Body of pancreas (tissue), 4 donors: ENCODE results near the gene CCDC92B. TPM values are rescaled to one million over a fixed set of nuclear protein-coding genes. Genes with fewer than 3 reads are reported as not detected.

Experiments used
- ATAC-seq: fragments of 150-250 bp; one replicate; pipeline ENCODE4 v1.9.1; 2016
- DNase-seq, 4 donors: peaks; one replicate each; pipeline ENCODE4 v3.0.0-alpha.2; 2019
- H3K27ac ChIP-seq, 4 donors: fragments of 200-600 bp; sonication (generic); 1 replicate in 3 of 4; 2 replicates in 1 of 4; pipeline versions ENCODE4 v1.5.1 to v1.6.1; 2016 to 2019; ENCODE audit warnings: mild to moderate bottlenecking in 1 of 4, mixed read lengths in 1 of 4, moderate library complexity in 1 of 4
- H3K27me3 ChIP-seq, 2 donors: fragments of 200-600 bp; sonication (generic); one replicate each; pipeline ENCODE4 v1.6.0; 2016; ENCODE audit warnings: mild to moderate bottlenecking in 1 of 2
- H3K36me3 ChIP-seq, 2 donors: fragments of 200-600 bp; sonication (generic); replicated peaks in 1 of 2; 2 replicates each; pipeline ENCODE4 v1.5.1; 2016; ENCODE audit warnings: low read depth in 2 of 2; ENCODE audit not compliant: insufficient read depth in 1 of 2
- H3K4me1 ChIP-seq: fragments of 200-600 bp; sonication (generic); one replicate; pipeline ENCODE4 v1.6.0; 2016
- H3K4me3 ChIP-seq, 2 donors: fragments of 200-600 bp; sonication (generic); 1 replicate in 1 of 2; 2 replicates in 1 of 2; pipeline ENCODE4 v1.5.1; 2016 to 2019
- H3K9me3 ChIP-seq, 3 donors: fragments of 200-600 bp; sonication (generic); 1 replicate in 2 of 3; 2 replicates in 1 of 3; pipeline ENCODE4 v1.5.1; 2016
- POLR2A ChIP-seq, 3 donors: fragments of 450-650 bp; IDR thresholded peaks; one replicate each; pipeline ENCODE4 v1.6.1; 2016; ENCODE audit warnings: antibody characterized with exemption in 3 of 3, mild to moderate bottlenecking in 2 of 3
- WGBS, 2 donors: methylation state at CpG; one replicate each; pipeline ENCODE4 v1.1.5; 2017; 5-methylcytosine and 5-hydroxymethylcytosine counted together
- intact Hi-C: fragments of 100-400 bp; cut with DNase I; formaldehyde crosslinking; loops from one replicate; pipeline ENCODE4 v1.15.1; 2023
- total RNA-seq, 2 donors: library from RNA; depleted of rRNA; stranded (reverse); fragments of >200 nt; gene quantifications; one replicate each; pipeline ENCODE4 v1.1.0, GENCODE V29; 2016
- TF ChIP-seq, protein P1 (sequence below), 7 experiments: fragments of 450-650 bp in 4 of 7; fragments of 200-600 bp in 3 of 7; sonication (generic) in 3 of 7; IDR thresholded peaks; one replicate each; pipeline ENCODE4 v1.5.1; 2016 to 2019; ENCODE audit warnings: antibody characterized with exemption in 7 of 7

CCDC92B gene
- total RNA-seq, 2 donors from 2014 or later = 0.26 TPM; not detected in 1

DNA sequence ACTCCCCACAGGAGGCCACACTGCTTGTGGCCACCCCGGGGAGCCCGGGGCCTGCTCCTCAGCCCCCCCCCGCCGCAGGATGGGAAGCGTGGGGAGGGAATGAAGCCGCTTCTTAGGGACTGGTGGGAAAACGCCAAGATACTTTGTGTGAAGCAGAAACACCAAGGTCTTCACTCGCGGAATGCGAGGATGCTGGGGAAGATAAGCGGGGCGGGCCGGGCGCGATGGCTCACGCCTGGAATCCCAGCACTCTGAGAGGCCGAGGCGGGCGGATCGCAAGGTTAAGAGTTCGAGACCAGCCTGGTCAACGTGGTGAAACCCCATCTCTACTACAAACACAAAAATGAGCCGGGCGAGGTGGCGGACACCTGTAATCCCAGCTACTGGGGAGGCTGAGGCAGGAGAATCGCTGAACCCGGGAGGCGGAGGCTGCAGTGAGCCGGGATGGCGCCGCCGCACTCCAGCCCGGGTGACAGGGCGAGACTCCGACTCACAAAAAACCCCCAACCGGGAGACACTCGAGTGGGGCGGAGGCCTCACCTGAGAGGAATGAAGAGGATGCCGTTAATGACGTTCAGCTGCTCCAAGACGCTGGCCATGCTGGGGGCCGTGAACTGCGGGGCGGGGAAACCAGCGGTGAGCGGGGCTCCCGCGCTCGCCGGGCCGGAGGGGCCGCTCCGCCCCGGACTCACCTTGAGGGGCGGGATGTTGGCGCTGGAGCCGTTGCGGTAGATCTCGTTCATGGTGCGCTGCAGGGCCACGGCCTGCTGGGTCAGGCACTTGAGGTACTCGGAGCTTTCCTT is 58.2 kb downstream of the CCDC92B start:
- DNase-seq (peak in 1 of 4 donors; percentile 12), ATAC-seq (no peak)
- peaks cover 23 to 31% of the 10 kb centered on the region in 2 donors for H3K36me3 ChIP-seq
- H3K4me1 ChIP-seq = peaks cover 7% of the 10 kb centered on the region
- 93 to 95% methylated on average over 52 to 61 of the region's 62 CpGs for WGBS, 2 donors
- intact Hi-C loops = no loop called here
- no peaks in the 10 kb centered on the region for H3K9me3 ChIP-seq
- H3K27ac ChIP-seq = no peak overlapping the region
- no peak for TF ChIP-seq POLR2A (IDR thresholded peaks at IDR 0.05)
- TF ChIP-seq, protein P1, sequence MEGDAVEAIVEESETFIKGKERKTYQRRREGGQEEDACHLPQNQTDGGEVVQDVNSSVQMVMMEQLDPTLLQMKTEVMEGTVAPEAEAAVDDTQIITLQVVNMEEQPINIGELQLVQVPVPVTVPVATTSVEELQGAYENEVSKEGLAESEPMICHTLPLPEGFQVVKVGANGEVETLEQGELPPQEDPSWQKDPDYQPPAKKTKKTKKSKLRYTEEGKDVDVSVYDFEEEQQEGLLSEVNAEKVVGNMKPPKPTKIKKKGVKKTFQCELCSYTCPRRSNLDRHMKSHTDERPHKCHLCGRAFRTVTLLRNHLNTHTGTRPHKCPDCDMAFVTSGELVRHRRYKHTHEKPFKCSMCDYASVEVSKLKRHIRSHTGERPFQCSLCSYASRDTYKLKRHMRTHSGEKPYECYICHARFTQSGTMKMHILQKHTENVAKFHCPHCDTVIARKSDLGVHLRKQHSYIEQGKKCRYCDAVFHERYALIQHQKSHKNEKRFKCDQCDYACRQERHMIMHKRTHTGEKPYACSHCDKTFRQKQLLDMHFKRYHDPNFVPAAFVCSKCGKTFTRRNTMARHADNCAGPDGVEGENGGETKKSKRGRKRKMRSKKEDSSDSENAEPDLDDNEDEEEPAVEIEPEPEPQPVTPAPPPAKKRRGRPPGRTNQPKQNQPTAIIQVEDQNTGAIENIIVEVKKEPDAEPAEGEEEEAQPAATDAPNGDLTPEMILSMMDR (IDR thresholded peaks at IDR 0.05) = no peak
- H3K4me3 ChIP-seq = no peak overlapping the region
- H3K27me3 ChIP-seq = no peaks in the 10 kb centered on the region

DNA sequence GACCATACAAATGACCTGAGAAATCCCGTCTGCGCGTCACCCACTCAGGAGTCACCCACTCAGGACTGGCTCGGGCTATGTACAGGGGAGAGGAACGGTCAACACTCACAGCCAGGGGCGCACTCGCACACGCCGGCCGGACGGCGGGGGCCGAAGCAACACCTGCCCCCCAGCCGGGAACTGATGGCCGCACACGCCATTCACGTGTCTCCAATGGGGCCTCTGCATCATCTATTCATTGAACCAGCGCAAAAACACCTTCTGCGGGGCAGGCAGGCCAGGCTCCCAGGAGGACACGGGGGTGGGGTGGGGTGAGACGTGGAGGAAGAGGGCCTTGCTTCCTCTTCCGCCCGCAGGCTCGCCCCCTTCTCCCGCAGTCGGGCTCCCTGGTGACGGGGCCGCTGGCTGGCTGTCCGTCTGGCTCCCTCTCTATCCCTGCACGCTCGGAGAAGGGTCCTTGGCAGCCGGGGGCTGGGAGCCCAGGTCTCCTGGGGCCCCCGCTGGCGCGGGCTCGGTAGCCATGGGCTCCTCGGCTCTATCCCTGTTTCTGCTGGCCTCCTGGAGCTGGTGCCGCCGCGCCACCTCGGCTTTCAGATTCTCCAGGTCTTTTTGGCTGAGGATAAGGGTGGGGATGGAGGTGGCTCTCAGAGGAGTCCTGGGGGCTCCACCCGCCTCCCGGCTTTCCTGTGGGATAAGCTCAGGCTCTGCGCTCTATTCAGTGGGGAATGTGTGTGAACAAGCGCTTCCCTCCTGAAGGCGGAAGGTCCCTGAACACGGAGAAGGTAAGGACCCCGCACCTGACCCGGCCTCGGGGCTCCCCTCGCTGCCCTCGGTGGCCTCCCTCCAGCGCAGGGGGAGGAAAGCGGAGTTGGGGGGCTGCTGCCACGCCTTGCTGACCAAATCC is 59.0 kb downstream of the CCDC92B start:
- ATAC-seq = no peak
- no peak overlapping the region for H3K4me3 ChIP-seq
- H3K9me3 ChIP-seq = no peaks in the 10 kb centered on the region
- intact Hi-C loops = no loop called here
- DNase-seq = peak in 1 of 4 donors; percentile 13
- no peak for TF ChIP-seq POLR2A (IDR thresholded peaks at IDR 0.05)
- H3K36me3 ChIP-seq = peaks cover 16 to 23% of the 10 kb centered on the region in 2 donors
- 91 to 96% methylated on average over 20 to 52 of the region's 55 CpGs for WGBS, 2 donors
- no peaks in the 10 kb centered on the region for H3K27me3 ChIP-seq
- H3K4me1 ChIP-seq = peaks cover 8% of the 10 kb centered on the region
- H3K27ac ChIP-seq = no peak overlapping the region

DNA sequence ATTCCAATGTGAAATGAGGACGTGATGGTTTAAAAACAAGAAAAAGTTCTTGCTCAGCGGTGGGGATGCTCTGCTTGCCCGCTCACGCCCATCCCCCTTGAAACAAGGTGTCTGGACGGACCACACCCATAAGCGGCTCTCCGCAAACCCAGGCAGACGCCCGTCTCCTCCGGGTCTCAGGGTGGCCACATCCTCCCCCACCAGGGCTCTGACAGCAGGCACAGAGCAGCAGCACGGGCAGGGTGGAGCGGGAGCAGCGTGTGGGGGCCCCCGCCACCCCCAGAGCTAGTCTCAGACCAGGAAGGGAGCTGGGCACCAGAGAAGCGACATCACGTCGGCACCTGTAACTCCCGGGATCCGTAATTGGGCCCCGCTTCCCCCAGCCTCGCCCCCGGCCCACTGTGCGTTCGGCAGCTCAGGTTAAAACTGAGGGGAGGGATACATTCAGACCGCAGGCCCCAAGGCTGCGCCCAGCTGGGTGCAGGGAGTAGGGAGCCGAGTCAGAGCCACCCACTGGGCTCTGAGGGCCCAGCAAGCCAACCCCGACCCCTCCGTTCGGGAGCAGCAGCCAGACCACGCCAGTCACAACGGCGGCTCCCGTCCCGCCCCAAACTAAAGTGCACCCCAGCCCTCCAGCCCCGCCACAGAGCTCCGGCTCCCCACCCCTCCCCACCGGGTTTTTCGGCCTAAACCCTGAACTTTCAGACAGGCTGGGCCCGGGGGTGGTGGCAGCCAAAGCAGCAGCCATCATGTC is 59.9 kb downstream of the CCDC92B start:
- peak overlapping the region in 2 of 4 donors; percentile 33 to 40 for H3K27ac ChIP-seq
- intact Hi-C loops = no loop called here
- WGBS, 2 donors = 84 to 85% methylated on average over 12 to 22 of the region's 40 CpGs
- H3K36me3 ChIP-seq = peaks cover 10 to 16% of the 10 kb centered on the region in 2 donors
- ATAC-seq = no peak
- no peak overlapping the region for H3K4me3 ChIP-seq
- peaks cover 8% of the 10 kb centered on the region for H3K4me1 ChIP-seq
- no peaks in the 10 kb centered on the region for H3K27me3 ChIP-seq
- DNase-seq = peak in 3 of 4 donors; percentile 20 to 26 (median 21)
- TF ChIP-seq POLR2A (IDR thresholded peaks at IDR 0.05) = no peak
- TF ChIP-seq, protein P1 (IDR thresholded peaks at IDR 0.05) = no peak
- H3K9me3 ChIP-seq = no peaks in the 10 kb centered on the region

DNA sequence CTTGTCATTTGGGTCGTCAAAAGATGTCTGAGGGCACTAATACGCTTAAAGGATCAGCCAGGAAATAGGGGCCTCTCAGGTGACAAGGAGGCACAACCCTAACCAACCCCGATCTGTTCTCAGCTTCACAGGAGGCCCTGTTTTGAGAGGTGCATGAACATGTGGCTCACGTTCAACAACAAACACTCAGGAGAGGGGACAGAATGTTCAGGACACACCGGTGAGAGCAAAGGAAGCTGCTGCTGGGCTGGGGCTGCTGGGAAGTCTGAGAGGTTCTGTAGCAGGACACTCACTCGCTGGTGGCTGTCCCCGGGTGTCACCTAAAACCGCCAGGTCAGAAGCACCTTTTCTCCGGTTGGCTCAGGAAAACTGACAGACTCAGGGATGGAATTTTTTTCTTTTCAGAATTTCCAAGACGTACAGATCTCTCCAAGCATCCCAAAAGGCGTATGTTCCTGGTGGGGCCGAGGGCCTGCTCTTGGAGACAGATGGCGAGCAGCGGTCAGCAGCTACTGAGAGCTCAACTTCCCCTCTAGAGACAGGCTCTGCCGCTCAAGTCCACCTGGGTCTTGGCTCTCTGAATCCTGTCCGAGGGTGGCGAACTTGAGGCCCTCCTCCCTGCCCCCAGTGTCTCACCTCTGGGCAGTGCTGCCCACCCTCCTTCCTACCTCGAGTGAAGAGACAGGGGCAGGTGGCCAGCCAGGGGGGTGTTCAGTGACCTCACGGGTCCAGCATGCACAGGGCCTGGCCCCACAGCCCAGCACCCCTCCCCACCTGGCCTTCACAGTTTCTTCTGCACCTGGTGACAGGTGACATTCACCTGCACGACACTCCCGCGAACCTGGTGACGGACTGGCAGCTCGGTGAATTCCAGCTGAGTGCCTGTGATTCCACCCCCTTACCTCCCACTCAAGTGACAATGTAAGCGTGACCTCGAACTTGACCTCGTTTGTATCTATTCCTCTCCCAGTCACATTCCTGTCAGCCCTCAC is 60.8 kb downstream of the CCDC92B start:
- Histone ChIP-seq H3K36me3 (peaks cover 4 to 16% of the 10 kb centered on the region in 2 donors), H3K9me3 (no peaks in the 10 kb centered on the region), H3K4me1 (peaks cover 14% of the 10 kb centered on the region), H3K4me3 (no peak overlapping the region), H3K27ac (peak overlapping the region in 2 of 4 donors; percentile 33 to 40), H3K27me3 (no peaks in the 10 kb centered on the region)
- no peak for TF ChIP-seq POLR2A (IDR thresholded peaks at IDR 0.05)
- TF ChIP-seq, protein P1 (IDR thresholded peaks at IDR 0.05) = no peak
- intact Hi-C loops = no loop called here
- WGBS, 2 donors = 64 to 71% methylated on average over 24 to 27 of the region's 27 CpGs
- peak; percentile 25 to 61 (median 52) for DNase-seq
- ATAC-seq = peak; percentile 22
